Stimulated activated CD8-positive, alpha-beta memory T cell treated with anti-CD3 and anti-CD28 coated beads, Interleukin-15, amount 100 ng/mL, for 1 hour (primary cell): Measurements from ENCODE around the gene SMIM28.
"Not testable (repeated sequence)": the region's sequence is repeated elsewhere in the genome, so short reads cannot be mapped to it uniquely, and the experiment has no call there.

Source experiments
- DNase-seq: peaks from one replicate; pipeline ENCODE4 v3.0.0-alpha.2; 2020; ENCODE audit warnings: low read depth

The SMIM28 gene

DNA sequence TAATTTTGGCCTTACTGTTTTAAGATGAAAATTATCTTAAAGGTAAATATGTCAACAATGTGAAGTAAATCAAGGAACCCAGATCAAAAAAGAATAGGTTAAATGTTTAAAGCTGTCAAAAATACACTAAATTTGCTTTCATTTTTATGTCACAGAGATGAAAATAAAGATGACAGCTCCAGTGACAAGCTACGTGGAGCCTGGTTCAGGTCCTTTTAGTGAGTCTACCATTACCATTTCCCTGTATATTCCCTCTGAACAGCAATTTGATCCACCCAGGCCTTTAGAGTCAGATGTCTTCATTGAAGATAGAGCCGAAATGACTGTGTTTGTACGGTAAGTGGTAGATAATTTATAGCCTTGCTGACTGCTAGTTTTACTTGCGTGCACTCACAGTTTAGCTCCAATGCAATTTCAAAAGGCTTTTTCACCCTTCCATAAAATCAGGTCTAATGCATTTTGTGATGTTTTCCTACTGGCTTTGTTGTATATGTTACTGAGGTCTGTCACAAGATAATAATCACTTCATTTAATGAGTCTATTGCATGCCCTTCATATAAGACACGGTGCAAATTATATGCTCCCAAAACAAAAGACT, 28.2 kb downstream of the SMIM28 start:
- DNase-seq = no peak

GRCh38 chr6:138406443-138406842, 28.7 kb downstream of the SMIM28 start:
- no peak for DNase-seq

- no peak for DNase-seq
Observed at GRCh38 chr6:138410048-138410735, 32.5 kb downstream of the SMIM28 start.

DNA sequence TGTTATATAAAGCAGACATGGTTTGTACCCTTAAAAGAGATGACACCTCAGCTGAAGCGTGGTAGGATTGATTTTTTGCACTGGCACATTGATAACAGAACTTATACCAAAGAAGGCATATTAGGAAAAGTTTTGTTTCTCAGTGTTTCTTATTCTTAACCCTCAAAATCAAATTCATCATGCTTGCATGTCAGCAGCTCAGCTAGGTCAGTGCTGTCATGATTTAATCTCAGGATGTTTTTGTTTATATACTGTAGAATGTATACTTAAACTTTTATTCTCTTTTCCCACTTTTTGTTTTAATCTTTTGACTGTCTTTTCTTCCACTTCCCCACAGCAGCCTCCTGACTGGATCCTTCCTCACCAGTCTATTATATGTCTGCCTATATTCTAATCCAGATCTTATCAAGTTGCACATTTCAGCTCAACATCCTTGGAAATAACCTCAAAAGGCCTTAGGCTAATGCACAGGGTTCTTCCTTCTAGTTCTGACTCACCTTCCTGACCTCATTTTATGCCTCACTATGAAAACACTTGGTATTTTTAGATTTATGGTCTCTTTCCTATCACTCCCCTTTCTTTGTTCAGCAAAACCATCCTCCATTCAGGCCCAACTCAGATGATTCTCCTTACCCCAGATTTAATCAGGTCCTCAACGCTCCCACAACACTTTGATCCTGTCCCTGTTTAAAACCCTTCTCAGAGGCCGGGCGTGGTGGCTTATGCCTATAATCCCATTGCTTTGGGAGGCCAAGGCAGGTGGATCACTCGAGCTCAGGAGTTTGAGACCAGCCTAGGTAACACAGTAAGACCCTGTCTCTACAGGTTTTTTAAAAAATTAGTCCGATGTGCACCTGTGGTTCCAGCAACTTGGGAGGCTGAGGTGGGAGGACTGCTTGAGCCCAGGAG, 33.5 kb downstream of the SMIM28 start:
- no peak for DNase-seq

DNA sequence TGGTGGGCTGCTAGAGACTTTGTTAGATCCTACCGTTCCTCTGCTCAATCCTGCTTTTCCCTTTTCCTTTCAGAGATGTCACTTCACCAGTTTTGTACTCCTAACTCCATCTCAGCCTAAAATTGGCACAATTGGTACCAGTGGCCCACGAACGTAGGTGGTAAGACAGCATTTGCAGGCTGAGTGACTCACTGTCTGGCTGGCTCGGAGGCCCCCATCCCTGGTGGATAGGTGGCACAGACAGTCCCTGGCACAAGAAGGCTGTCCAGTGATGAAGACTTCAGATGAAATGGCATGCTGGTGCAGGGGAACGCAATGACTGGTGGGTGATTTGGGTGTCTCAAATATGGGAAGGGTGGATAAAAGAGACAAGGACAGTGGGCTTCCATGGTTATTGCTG, 37.4 kb downstream of the SMIM28 start:
- no peak for DNase-seq

- DNase-seq = no peak
Observed at GRCh38 chr6:138416206-138416605, 38.5 kb downstream of the SMIM28 start.

GRCh38 chr6:138417493-138418117, 39.9 kb downstream of the SMIM28 start:
- DNase-seq = no peak

GRCh38 chr6:138418118-138418742, 40.5 kb downstream of the SMIM28 start:
- DNase-seq = no peak

DNA sequence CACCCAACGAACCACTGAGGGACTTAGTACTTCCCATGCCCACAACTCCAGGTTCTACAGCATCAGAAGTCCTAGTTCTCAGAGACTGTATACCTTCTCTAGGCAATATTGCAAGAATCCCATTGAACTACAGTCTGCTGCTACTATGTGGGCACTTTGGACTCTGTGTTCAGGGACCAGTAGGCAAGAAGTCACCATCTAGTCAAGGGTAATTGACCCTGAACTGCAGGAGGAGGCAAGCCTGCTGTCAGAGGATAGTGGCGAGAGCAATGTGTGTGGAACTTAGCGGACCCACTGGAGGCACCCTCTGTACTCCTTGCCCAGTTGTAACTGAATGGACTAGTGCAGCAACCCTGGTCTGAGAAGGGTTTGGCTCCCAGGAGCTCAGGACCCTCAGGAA, 42.1 kb downstream of the SMIM28 start:
- no peak for DNase-seq

DNA sequence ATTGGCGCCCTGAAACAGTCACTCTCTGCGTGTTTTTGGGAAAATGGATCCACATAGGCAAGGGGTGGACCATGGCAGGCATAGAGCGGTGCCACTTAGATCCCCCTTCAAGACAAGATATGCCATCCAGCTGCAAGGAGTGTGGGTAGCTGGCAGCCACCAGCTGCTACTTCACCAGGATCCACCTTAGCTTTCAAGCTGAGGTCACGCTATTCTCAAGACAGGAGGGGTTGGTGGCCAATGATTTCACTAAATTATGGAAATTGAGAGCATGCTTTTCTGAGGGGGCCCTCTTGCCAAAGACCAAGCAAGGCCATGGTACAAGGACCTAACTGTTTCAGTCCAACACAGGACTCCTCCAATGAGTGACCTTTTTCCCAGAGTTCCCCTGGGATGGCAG, 42.7 kb downstream of the SMIM28 start:
- DNase-seq = no peak

GRCh38 chr6:138421089-138421488, 43.4 kb downstream of the SMIM28 start:
- DNase-seq = no peak

GRCh38 chr6:138421608-138422007, 43.9 kb downstream of the SMIM28 start:
- DNase-seq = no peak

DNA sequence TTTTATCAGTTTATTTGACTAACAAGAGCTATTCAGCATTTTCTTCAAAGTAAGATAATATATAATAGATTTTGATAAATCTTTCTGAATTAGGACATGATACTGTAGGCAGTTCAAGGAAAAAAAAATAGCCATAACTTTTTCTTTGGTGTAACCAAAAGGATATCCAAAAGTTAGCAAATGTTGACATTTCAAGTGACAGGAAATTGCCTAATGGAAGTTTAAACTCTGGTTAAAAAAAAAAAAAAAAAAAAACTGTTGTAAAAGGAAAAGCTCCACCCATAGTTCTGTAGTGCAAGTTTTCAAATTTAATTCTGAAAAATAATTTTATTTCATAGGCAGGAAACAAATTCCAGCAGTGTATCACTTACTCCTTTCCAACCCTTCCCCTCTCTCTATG, 45.2 kb downstream of the SMIM28 start:
- no peak for DNase-seq

DNA sequence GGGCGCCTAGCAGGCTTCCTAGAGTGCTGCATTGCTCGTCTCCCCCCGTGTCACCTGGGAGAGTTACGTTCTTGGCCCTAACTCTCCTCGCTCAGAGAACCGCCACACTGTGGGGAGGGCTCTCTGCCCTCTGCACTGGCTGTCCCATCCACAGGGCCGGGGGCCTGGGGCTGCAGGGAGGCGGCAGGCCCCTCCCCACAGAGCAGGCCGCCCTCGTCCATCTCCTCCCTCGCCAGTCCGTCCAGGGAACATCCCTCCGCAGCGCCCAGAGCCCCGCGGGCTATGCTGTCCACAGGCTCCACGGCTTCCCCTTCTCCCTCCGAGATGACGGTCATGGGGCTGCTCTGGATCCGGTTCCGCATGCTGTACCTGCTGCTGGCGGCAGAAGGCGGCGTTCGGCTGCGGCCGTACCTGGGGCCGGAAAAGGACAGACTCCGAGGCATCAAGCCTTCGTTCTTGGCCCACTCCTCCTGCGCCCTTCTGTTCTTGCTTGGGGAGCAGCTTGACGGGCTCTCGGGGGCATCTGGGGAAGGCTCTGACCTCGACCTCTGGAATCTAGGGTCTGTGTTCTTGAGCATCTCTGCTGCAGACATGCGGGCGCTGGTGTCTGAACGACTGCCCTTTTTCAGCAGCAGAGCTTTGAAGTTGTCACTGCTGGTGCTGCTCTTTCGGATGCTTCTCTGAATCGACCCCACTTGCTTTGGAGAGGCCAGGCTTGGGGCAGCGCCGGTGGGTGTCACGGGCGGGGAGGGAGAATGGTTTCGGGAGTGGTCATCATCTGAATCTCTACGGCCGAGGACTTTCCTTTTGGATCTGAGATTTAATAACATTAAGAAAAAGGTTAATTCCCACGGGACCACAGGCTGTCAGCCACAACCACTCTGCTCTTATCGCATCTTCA, 46.5 kb downstream of the SMIM28 start:
- no peak for DNase-seq

DNA sequence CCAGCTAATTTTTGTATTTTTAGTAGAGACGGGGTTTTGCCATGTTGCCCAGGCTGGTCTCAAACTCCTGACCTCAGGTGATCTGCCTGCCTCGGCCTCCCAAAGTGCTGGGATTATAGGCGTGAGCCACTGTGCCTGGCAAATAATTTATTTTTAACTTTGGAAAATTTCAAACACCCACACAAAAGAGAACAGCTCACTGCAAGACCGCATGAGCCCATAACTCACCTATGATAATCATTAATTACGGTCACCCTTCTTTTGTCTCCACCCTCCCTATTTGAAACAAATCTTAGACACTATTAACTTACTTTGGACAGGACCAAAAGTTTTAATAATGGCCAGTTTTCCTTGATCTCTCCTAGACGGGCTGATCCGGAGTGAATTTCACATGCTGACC, 47.6 kb downstream of the SMIM28 start:
- not testable (repeated sequence) for DNase-seq

DNA sequence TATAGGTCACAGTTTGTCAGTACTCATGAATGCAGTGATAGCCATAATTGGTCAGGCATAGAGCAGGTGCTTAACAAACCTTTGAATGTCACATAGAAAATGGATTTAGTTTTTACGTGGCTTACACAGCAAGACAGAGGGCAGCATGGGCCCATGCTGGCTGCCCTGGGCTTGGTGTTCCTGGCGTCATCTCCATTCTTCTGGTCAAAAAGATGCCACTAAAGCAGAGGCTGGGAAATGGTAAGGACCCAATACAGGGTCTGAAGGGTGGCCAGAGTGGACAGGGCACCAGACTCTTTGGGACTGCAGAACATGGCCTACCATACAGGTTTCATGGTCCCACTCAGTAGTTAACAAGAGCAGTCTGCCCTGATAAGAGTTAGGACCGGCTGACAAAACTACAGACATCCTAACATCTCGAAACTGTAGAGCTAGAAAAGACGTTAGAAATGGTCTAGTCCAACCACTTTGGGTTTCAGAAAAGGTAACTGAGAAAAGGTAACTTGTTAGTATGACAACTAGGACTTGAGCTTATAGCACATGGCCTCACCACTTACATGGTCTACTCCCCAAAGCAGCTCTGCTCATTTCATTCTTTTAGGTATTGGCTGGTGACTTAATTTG, 48.9 kb downstream of the SMIM28 start:
- no peak for DNase-seq

DNA sequence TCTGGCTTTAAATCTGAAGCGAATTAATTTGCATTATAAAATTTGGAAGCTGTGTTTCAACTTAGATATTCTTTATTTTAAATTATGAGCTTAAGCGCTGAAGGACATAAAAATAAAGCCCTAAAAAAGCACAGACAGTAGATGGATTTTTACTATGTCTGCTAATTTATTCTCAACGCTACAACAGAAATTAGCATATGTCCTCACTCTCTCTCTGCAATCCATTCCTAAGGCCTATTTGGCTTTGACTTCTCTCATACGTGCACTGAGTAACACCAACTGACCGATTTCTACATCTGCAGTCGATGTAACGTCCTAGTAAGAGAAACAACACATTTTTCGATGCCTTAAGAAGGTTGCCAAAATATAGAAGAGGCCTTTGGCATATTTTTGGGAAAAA, 50.0 kb downstream of the SMIM28 start:
- DNase-seq = no peak

DNA sequence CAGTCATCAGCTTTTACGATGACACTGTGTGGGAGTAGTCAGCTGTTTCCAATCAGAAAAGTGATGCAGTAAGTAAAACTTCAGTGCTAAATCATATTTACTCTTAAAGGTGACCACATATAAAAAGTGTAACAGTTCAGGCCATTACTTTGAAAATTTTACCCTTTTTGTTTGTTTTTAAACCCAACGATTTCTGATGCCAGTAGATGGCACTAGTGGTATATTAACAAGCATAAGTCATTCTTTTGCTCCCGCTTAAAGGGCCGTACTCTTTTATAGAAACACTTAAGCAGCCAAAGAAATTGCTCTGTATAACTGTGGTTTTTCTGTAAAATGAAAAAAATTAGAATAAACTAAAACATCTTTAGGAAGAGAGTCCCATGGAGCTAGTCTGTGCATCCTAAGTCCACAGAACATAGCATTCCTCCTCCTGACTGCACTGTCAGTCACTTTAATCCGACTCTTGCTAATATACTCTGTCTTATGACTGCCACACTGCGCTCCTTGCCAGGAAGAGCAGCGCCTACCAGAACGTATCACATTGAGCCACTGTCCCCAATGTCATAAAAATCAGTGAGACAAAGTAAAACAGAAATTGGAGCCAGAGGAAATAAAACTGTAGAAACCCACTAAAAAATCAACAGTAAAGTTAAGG, 51.4 kb downstream of the SMIM28 start:
- DNase-seq = no peak

GRCh38 chr6:138429761-138430160, 52.1 kb downstream of the SMIM28 start:
- DNase-seq = no peak
